DLD1 (cell line): Measurements from ENCODE around the gene SMARCA2.

ENCODE experiments used
- in situ Hi-C: cut with HindIII; loops from 2 replicates; pipeline ENCODE4 v1.10.0; 2017; ENCODE audit warnings: low sequenced_read_pairs

Gene SMARCA2

DNA sequence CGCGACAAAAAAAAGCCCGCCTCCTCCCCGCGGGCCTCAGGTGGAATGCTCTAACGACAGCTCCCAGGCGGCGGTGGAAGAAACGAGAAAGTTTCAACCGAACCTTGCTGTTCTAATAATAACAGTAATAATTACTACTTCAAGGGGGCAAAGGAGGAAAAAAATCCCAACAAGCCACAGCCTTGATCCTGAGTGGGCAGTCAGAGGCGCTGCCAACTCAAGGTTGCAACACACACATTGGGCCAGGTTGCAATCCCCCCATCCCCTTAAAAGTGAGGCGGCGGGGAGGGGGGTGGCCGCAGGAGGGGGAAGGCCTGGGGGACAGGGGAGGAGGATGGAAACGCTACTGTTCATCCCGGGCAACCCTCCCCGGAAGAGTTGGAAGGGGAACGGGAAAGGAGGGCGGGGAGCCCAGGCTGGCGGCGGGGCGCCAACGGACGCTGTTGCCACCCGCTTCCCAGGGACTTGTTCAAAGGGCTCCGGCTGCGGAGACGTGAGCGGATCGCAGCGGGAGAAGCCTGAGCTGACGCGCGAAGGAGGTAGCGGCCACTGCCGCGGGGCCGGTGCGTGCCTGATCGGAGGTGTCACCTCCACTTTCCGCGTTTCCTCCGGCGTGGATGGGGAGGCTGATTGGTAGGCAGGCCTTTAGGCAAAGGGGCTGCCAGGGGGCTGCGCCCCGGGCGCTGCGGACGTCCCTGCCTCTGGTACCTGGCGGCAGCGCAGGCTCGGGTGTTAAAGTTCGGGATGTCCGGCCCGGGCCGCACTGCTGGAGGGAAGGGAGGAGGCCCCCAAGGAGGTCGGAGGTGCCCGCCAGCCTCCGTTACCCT lies 647 bp downstream of the SMARCA2 start:
- in situ Hi-C loops, result no loop called here

DNA sequence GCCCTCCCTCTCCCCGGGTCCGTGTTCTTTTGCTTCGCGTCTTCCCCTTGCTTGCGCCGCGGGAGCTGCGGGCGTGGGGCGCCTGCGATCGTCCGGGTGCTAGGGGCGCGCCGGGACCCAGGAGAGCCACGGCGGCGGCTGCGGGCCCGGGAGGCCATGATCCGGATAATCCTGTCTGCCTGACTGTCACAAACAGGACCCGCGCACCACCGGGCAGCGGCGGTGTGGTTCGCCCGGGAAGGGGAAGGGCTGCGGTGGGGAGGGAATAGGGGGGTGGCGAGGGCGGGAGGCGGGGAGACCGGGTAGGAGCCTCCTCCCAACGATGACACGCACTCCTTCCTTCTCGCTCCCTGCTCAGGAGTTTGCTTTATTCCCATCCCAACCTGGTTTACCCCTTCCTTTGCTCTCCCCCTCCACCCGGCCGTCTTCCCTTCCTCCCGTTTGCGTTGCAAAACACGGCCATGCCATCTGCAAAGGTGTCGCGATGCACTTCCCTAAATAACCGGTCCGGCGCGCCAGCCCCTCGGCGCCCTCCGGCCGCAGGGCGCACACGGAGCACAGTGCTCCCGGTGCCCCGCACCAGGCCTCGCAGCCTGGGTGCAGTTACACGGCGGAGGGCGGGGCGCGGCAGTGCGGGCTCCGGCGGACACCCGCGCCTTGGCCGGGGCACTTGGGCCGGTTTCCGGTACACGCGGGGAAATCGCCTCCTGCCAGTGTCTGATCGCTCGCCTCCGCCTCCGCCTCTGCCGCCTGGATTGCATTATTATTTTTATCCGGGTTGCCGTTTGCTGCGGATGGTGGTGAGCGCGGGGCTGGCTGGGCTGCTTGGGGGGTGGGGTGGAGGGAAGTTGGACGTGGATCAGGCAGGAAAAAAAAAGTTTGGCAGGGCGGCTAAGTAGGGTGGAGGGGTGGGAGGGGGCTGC lies 1.5 kb downstream of the SMARCA2 start:
- in situ Hi-C loops, result no loop called here

- in situ Hi-C loops, result no loop called here
These were observed 2.4 kb downstream of the SMARCA2 start for GRCh38 chr9:2017331-2018161.

DNA sequence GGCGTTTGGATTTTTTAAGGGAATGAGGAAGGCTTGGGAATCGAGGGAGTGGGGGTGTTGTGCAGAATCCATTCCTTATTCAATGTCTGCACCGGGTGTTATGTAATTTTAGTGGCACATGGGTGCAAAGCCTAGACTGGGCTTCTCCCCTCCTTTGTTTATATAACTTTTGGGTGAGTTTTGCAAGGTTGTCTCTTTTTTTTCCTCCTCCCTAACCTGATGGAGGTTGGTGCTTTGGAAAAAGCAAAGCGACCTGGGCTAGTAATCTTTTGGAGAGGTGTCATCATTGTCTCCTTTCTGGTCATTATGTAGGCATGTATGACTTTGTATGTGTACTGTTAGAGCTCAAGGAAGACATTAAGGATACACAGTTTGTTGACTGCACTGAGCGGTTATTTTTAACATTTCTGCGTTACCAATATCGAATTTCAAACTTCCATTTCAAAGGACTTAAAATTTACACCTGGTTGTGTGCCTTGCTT lies 3.1 kb downstream of the SMARCA2 start:
- in situ Hi-C loops, result no loop called here

DNA sequence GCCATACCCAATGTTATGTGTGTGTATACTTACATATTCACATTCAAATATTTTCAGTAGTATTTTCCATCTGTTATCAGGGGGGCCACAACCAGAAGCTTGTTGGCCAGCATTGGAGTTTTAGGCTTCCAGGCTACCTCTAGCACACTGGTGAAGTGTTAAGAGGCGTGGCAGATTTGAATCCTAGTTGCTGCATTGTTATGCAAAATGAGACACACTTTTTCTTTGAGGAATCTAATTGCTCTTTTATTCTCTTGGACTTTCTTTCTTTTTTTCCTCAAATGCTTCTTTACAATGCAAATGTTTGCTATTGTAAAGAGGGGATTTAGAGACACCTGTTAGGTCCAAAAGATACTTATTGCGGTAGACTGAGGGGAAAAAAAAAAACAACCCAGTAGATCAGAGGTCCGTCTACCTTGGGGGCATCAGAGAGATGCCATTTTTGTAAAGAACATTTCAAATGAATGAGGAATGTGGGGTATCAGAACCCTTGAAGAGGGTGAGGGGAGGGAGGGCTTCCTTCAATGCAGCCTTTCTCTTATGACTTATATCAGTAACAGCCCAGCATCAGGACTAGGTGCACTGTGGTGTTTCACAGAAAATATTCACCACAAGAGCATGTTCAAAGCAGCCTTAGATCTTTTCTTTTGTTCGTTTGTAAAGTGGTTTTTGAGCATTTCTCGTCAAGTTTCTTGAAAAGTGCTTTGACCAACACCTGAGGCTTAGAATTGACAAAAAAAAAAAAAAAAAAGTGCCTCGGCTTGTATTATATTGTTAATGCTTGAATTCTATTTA lies 3.8 kb downstream of the SMARCA2 start:
- in situ Hi-C loops, result no loop called here

DNA sequence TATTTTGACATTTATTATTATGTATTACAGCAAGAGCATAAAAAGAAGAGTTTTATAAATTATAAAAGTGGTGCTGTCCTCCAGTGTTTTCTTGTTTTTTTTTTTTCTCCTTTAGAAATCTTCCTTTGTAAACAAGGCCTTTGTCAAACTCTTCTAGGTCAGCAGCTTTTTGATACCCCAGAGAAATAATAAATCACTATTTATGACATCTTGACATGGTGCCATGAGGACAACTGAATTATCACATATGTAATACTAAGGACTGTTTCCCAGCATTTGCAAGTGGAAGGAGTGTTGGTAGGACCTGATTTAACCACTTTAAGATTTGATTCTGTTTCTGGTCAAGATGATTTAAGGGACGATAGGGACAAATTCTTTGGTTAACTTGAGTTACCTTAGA lies 4.6 kb downstream of the SMARCA2 start:
- in situ Hi-C loops, result no loop called here

DNA sequence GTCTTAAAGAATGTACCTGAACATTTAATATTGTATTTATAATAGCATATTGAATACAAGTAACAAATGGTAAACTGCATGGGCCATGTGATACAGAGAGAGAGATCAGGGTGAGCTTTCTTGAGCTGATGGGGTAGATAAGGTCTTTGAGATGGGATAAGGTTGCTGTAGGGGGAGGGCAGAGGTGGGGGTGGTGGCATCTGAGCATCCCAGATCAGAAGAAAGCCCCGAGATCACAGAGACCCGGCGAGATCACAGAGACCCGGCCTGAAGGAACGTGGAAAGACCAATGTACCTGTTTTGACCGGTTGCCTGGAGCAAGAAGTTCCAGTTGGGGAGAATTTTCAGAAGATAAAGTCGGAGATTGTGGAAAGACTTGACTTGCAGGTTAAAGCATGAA lies 6.6 kb downstream of the SMARCA2 start:
- in situ Hi-C loops, result no loop called here

DNA sequence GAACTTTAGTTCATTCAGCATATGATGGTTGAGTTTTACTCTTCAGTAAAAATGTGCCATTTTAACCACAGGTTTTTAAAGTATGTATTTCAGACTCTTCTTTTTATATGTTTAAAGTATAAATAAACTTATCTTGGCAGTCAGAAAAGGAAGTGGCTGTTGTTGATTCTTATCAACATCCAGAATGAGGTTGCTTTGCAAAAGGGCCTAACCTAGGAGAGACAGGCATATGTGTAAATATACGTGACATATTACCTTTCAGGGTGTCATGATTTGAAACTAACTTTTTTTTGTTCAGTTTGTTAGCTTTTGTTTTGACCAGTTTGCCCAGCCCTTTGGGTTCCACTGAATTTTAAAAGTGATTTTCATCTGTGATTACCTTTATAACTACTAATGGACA lies 7.4 kb downstream of the SMARCA2 start:
- in situ Hi-C loops, result no loop called here

DNA sequence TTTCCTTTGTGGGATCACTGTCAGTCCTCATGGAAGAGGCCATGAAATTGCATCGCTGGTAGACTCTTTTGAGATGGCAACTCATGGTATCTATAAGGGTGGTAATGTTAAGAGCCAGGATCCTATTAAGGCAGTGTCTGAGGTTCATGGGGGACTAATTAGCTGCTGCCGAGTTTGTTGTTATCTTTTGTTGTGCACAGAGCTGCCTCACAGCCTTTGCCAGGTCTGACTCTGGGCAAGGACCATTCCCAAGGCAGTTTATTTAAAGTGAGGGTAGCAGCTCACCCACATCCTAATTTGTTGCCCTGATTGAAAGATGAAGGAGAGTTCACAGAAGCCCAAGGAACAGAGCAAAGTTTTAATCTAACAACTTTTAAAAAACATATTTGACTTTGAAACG lies 7.9 kb downstream of the SMARCA2 start:
- in situ Hi-C loops, result no loop called here

GRCh38 chr9:2023532-2023931 lies 8.4 kb downstream of the SMARCA2 start:
- in situ Hi-C loops, result no loop called here

DNA sequence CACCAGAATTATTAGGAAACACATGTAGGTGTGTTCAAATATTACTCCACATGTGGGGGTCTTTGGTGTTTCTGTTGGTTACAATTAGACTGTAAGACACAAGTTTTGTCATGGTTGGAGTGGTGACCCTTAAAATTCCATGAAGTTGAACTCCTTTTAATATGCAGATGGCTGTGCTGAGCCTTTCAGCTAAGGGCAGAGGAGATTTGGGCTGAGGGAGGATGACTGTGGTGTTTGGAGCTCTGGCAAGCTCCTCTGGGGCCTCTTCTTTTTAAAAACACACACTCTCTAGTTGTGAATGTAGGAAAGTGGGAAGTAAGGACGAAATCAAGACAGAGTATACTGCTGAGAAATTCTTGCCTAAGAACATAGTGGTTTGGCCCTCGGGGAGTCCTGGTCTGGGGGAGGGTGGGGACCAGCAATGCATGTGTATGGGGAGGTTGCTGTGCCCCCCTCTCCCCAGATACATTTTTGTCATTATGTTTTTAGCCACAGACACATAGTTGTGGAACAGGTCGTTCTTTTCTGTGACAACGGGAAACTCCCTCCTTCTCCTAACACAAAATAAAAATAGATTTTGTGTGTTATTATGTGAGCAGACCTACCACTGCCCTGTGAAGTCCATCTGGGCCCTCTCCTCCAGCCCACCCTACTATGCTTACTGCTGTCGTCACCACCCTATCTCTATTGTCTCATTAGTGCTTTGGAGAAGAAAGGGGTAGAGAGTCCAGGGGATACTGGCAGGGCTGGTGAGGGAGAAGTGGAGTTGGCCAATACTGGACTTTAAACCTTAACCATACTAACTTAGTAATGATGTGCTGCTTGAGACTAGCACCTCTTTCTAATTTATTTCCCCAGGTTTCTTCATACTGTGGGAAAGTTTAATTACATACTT lies 10.0 kb downstream of the SMARCA2 start:
- in situ Hi-C loops, result no loop called here

DNA sequence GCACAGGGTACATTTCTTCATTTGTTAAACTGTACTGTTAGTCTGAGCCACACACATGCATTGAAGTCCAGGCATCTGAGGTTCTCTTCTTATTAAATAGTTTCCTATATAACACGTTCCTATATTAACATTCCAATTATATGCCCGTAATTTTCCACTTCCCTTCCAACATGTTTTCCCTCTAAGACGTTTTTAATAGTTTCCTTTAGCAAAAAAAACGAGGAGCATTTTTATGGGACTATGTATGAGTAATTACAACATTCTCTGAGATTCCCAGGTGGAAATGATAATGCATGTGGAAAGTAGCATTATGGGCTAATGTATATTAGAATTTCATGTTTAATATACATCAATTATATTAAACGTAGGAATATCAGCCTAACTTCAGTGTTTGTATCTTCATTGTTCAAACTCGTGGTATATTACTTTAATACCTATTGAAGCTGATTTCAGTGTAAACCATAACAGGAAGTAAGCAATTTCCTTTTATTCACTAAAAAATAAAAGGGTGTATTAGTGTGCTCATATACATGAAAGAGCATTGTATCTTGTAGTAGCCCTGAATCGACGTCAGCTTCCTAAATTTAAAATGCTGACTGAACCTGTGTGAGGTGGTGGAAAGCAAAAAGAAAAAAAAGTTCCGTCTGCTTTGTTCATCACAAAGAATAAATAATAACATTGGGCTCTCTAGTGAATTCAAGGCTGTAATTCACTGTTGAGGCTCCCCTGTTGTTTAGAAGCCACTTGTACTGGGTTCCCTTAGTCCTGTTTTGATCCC lies 11.3 kb downstream of the SMARCA2 start:
- in situ Hi-C loops, result no loop called here

- in situ Hi-C loops, result no loop called here
These were observed 12.5 kb downstream of the SMARCA2 start for GRCh38 chr9:2027543-2028160.

GRCh38 chr9:2028888-2029287 lies 13.7 kb downstream of the SMARCA2 start:
- in situ Hi-C loops, result no loop called here

GRCh38 chr9:2029666-2030170 lies 14.6 kb downstream of the SMARCA2 start:
- in situ Hi-C loops, result no loop called here

DNA sequence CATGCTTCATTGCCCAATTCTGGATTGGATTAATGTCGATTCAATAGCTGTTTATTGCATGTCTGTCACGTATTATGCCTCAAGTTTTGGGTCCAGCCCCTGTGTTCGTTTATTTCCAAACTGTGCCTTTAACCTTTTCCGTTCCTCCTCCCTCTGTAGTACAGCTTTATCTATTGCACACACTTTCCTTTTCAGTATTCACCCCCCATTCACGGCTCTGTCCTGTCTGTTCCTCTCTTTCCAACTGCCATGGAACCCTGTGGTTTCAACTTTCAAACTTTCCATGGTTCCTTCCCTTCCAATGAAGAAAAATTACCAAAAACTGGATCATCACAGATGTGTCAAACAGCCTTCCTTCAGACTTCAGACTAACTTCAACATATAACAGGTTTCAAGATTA lies 17.1 kb downstream of the SMARCA2 start:
- in situ Hi-C loops, result no loop called here

DNA sequence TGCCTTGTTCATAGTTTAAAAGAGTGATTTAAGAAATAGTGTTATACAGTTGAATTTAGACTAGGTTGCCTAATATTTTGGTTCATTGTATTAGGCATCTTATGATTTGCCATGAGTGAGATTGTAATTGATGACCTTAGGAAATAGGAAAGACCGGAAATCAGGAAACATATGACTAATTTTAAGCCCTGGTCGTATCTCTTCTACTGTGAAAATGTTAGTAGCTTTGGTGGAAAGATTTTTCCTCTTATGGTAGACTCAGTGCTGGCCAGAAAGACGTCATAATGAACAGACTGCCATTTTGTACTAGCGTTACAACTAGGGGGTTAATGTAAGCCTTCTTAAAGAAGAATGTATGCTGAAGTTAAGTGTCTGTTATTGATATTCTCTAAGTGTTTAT lies 21.7 kb downstream of the SMARCA2 start:
- in situ Hi-C loops, result no loop called here
